ENCODE results near the gene ANKMY1.

ANKMY1 gene

DNA sequence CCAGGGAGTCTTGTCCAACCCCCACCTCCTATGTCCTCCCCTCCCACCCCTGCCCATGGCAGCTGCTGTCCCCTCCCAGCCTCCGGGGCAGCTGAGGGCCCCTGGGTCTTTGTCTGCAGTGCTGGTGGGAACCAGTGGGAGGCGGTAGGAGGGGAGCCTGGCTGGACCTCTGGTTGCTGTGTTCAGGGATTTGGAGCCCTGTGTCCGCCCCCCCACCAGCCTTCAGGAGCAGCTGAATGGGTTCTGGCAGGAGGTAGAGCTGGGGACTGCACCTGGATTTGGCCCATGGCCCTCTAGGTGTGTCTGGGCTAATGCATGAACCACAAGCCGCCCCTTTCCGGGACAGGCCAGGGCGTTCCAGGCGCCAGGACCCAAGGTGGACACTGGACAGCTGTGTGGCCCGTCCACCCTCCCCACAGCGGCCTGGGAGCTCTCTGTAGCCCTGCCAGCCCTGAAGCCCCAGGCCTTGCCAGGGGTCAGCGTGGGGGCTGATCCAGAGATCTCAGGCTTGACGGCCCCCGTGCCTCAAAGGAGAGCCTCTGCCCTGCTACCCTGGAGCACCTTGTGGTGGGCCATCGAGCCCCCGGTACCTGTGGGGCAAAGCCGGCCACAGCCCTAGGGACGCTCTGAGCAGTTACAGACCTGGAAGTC lies 96.9 kb downstream of the ANKMY1 start:
- DNase-seq (ENCODE audit: low read depth, low spot score) = no peak

DNA sequence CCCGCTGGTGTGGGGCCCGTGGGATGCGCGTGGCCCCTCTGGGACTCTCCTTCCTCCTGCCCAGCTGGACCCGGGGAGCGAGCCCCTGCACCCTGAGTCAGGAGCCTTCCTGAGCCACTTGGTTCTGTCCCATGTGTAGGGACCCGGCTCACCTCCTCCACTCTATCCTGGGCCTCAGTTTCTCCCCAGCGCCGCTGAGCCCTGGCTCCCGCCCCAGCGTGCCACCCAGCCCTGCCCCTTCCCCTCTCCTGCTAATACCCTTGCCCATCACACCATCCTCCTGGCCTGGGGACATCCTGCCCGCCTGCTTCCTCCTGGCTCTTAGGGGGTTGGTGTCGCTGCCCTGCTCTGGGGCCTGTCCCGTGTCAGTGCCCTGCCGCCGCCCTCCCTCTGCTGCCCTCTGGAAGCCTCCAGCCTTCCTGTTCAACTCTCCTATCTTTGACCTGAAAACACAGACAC lies 97.5 kb downstream of the ANKMY1 start:
- no peak for DNase-seq (ENCODE audit: low read depth, low spot score)

DNA sequence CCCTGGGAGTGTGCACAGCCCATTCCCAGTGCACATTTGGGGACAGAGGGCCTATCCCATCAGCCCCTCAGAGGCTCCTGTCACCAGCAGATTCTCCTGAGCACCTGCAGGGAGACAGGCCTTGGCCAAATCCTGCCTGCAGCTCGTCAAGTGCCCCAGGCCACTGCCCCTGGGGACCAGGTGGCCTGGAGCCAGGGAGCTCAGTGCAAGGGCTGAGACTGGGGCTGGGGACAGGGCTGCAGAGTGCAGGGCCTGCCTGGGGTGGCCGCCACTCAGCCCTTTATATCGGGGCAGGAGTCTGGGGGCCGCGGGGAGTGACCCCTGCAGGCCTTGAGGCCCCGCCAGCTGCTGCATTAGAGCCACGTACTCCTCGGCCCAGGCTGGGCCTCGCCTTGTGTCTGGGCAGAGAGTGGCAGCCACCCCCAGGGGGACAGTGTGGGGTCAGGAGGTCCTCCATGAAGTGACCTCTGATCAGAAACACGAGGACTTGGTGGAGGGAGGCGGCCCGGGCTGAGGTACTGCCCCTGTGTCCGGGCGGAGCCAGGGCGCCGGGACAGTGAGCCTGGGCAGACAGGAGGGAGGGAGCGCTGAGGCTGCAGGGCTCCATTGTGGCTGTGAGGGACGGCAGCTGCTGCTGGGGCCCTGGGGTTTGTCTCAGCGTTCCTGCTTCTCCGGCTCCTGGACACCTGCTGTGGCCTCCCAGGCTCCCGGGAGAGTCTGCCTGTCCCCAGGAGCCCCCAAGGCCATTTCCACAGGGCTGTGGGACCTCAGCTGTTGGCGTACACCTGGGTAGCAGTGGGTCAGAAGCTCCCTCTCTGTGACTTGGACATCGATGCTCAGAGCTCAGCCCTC lies 98.2 kb downstream of the ANKMY1 start:
- no peak for DNase-seq (ENCODE audit: low read depth, low spot score)

GRCh38 chr2:240458900-240459391 lies 98.8 kb downstream of the ANKMY1 start:
- no peak for DNase-seq (ENCODE audit: low read depth, low spot score)

DNA sequence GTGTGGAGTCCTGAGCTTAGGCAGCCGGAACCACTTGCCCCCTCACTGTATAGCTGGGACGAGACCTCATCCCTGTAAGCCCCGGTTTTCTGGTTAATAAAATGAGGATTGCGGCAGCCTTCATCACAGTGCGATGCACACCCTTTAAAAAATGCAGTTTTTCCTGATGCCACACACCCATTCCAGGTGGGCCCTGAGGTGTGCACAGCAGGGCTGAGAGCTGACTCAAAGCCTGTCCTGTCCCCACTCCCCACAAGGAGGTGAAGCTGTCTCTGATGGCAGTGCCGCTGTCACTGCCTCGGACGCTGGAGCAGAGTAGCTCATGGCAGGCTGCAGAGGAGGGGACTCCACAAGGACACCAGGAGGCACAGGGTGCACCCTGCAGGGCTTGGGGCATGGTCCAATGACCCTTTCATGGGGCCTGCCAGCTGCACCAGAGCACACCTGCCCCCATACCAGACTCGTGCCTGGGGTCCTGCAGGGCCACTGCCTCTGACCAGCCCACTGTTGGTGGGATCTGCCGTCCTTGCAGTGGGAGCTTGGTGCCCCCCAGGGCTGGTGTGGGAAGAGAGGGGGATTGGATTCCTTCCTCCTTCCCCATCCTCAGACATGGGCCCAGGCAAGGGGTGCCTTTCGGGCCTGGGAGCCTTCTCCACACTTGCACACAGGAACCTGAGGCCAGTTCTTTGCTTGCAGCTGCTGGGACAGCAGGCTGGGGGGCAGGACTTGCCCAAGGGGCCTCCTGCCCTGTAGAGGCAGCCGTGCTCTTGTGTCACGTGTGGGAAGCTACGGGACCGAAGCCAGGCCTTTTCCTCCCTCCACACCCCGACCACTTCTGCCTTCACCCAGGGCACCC lies 99.5 kb downstream of the ANKMY1 start:
- no peak for DNase-seq (ENCODE audit: low read depth, low spot score)

- no peak for DNase-seq (ENCODE audit: low read depth, low spot score)
These were observed 100.4 kb downstream of the ANKMY1 start for GRCh38 chr2:240457223-240458043.

- DNase-seq (ENCODE audit: low read depth, low spot score) = no peak
These were observed 101.2 kb downstream of the ANKMY1 start for GRCh38 chr2:240456447-240457222.

DNA sequence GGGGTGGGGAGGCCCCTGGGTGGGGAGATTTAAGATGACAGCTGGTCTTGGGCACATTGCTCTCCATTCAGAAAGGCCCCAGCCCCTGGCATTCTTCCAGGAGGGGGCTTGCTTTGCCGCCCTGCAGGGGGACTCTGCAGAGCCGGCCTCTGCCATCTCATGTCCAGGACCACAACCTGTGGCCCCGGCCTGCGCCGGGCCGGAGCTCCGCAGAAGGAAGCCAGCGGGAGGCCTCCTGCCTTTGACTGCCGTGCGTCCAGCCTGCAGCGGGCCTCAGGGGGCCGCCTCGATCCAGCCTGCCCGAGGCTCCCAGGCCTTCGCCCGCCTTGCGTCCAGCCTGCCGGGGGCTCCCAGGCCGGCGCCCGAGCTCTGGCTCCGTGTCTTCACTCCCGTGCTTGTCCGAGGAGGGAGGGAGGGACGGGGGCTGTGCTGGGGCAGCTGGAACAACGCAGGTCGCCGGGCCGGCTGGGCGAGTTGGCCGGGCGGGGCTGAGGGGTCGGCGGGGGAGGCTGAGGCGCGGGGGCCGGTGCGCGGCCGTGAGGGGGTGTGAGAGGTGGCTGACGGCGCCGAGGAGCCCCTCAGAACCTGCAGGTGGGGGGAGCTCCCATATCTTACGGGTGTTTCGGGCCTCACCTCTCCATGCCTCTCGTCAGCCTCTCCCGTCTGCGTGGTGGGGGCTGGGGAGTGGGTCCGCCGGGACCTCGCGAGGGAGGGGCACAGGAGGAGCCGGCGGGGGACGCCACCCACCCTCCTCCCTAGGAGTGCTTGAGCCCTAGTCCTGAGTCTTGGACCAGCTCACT lies 101.9 kb downstream of the ANKMY1 start:
- DNase-seq (ENCODE audit: low read depth, low spot score) = no peak

- DNase-seq (ENCODE audit: low read depth, low spot score) = no peak
These were observed 102.5 kb downstream of the ANKMY1 start for GRCh38 chr2:240455272-240455646.

DNA sequence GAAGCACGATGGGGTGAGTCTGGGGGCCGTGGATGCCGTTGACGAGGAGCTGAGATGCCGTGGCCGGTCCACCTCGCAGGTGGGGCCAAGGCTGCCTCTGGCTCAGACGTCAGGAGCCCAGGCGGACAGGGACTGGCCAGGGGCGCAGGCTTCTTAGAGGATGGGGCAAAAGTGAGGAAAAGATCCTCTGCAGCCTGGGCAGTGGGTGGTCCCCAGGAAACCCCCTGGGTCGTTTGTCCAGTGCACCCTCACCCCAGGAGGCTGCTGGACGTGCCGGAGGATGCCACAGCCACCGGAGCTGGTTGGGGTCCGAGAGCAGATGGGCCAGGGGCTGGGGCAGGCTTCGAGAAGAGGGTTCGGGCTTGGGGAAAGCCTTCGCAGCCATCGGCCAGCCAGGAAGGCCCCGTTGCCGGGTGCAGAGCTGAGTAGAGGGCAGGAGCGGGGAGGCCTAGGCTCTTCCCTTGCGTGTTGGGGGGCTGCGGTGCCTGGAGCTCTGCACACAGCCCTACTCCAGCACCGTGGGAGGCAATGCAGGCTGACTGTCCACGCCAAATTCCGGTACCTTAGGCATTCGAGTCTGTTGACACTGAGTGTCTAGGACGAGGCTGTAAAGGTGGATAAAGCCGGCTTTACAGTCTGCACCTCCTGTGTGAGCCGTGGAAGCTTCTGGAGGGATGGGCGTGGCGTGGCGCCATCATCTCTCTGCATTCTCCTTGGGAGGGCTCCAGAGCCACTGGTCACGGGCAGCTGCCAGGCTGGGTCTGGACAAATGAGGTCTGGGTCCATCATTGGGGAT lies 103.5 kb downstream of the ANKMY1 start:
- no peak for DNase-seq (ENCODE audit: low read depth, low spot score)

DNA sequence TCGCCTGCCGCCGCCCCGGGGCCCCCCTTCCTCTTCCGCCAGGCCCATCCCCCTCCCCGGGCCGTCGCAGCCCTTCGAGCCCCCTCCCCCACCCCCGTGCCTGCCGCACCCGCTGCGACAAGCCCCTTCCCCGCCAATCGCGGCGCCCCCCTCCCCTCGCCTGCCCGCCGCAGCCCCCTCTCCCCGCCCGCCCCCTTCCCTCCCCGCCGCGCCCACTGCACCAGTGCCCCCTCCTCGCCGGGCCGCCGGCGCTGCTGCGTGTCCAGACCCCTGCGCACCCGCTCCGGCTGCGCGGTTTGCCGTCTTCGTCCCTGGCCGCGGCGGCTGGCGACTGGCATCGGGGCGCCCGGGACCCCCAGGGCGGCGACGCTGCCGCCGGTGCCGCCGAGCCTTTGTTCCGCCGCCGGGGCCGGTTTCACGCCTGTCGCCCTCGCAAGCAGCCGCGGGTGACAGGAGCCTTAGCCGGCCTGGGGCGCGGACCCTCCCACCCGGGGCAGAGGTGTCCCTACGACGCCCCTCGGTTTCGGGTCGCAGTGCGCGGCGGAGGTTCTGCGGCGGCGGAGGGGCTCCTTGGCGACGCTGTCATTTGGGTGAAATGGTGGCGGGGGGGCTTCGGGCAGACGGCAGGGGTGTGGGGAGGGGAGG lies 104.2 kb downstream of the ANKMY1 start:
- no peak for DNase-seq (ENCODE audit: low read depth, low spot score)

GRCh38 chr2:240452462-240453256 lies 105.1 kb downstream of the ANKMY1 start:
- no peak for DNase-seq (ENCODE audit: low read depth, low spot score)

- DNase-seq (ENCODE audit: low read depth, low spot score) = no peak
These were observed 105.9 kb downstream of the ANKMY1 start for GRCh38 chr2:240451791-240452461.

- no peak for DNase-seq (ENCODE audit: low read depth, low spot score)
These were observed 106.6 kb downstream of the ANKMY1 start for GRCh38 chr2:240451108-240451611.

DNA sequence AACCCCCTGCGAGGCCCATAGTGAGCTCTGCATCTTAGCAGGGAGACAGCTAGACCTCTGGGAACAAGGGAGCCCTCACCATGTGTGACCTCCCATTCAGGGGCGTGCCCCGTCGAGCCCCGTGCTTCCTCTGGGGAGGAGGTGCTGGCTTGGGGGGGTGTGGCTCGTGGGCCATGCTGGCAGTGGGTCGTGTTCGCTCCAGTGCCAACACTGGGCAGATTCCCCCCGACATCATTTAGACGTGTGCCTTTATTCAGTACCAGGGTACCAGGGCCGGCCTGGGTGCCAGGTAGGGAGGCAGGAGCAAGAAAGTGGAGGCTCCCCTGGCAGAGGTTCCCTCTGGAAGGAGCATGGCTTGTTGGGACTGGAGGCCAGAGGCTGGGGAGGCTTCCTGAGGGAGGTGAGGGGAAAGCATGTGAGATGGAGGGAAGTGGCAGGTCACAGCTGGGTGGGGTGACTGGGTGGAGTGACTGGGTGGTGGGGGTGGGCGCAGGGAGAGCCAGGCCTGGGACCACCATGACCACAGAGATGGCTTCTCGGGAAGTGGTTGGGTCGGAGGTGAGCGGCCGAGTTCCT lies 107.2 kb downstream of the ANKMY1 start:
- DNase-seq (ENCODE audit: low read depth, low spot score) = no peak

Data from brain pericyte (primary cell).